HG03095 (cell line): ENCODE data around the gene FHOD3.

Source experiments
- ATAC-seq: cut with Tn5 transposase; IDR thresholded peaks from one replicate; pipeline ENCODE4 v1.9.1; 2021; ENCODE audit warnings: moderate library complexity; ENCODE audit not compliant: unreplicated experiment

The FHOD3 gene

DNA sequence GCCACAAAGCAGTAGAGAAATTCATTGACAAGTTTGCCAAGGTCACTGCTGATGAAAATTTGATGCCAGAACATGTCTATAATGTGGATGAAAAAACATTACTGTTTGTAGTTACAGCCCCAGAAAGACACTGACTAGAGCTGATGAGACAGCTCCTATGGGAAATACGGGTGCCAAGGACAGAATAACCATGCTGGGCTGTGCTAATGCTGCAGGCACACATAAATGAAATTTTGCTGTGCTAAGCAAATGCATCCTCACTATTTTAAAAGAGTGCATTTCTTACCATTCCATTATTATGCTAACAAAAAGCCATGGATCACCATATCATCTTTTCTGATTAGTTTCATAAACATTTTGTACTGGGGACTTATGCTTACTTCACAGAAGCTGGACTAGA lies 208.2 kb downstream of the FHOD3 start:
- ATAC-seq = no peak

DNA sequence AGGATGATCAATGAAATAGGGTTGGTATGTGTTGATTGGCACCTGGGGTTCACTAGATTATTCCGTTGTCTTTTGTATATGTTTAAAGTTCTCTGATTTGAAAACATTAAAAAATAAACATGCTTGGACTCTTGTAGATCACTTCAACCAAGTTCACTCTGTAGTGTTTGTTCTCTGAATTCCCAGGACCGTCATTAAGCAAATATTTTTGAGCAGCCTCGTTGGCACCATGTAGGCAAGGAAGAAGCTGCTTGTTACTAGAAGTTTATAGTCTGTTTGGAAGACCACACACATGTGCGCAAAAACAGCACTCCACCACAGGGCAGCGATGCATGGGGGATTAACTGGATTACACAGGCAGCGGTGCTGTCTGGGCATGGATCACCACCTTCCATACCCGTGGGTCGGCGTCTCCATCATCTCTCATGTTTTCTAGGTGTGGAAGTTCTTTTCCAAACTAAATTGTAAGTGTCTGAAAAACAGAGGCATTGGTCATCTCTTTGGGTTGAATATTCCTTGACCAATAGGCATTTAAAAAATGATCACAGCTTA lies 212.2 kb downstream of the FHOD3 start:
- no peak for ATAC-seq

DNA sequence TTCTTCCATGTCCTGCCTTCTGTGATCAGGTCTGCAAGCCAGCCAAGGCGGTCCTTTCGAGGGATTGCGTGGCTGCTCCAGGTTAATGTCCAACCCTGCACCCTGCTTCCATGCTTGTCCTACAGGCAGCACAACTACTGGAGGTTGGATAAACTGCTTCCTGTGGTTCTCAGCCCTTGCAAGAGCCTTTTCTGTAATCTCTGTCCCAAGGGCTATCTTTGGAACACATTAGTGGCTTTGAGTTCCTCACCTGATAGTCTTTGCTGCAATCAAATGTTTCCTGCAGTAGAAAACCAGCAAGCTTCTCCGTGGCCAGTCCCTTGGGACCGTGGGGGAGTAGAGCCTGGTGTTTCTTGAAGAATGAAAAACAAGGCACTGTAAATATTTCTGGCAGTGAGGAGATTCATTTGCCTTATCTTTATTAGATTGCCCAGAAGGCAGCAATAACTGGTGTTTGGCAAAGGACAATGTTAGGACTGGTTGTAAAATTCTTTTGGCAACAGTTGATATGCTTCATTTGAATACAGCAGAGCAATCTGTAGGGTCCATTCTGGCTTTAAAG lies 214.4 kb downstream of the FHOD3 start:
- ATAC-seq = no peak

DNA sequence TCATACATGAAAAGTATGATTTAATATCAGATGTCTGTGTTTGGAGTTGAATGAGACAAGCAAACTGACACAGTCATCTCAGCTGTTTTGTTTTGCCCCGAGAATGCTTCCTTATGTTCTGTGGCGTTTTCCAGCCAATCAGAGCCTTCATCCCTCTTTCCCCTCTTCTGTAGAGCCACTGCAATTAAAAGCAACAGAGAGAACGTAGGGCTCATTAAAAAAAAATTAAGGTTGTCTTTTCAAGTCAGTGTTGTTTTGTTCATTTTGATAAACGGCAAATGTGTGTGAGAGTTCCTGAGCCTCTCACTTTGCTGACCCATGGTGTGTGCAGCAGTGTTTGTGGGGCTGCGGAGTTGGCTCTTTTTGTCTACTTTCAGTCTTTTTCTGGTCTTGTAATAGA lies 216.0 kb downstream of the FHOD3 start:
- ATAC-seq = no peak

DNA sequence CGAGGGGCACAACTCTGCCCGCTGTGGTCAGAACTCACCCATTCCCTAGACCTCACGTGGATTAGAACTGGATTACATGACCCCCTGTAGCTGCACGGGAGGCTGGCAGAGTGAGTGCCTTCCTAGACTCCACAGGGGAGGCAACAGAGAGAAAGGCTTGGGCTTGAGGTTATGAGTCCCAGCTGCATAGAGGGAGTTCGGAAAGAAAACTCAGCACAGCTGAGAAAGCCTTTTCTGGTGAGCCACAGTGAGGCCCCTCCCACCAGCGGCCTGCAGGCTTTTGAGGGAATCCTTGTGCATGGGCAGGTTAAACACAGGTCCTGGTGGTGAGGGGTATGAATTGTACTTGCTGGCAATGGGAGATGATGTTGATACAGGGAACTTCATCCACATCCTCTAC lies 217.3 kb downstream of the FHOD3 start:
- no peak for ATAC-seq

DNA sequence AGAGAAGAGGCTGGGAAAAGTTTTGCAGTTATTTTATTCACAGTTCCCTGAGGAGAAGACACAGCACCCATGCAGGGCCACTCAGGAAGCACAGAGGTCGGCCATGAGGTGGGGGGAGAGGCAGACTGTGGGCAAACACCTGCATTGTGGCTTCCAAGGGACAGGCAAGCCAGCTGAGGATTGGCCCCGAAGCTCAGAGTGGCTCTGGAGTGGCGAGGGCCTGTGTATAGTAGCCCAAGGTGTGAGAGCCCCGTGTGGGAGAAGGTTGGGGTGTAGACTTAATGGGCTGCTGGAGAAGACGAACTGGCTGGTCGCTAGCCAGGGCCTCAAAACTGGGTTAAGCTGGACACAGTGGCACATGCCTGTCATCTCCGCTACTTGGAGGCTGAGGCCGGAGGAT lies 218.7 kb downstream of the FHOD3 start:
- no peak for ATAC-seq

DNA sequence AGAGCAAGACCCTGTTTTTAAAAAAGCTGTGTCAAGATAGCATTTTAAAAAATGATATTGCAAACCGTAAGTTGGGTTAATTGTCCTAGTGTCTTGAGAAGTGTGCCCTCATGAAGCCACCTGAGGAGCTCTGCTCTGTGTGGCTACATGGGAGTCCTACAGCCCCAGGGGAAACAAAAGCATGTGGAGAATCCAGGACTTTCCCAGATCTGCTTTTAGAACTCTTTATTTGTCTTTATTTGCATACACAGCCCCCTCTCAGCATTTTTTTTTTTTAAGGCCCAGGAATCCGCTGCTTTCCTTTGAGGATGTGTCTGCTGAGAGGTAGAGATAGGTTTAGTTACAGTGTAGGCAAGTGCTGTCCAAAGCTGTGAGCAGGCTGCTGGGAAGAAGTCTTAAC lies 219.2 kb downstream of the FHOD3 start:
- no peak for ATAC-seq

DNA sequence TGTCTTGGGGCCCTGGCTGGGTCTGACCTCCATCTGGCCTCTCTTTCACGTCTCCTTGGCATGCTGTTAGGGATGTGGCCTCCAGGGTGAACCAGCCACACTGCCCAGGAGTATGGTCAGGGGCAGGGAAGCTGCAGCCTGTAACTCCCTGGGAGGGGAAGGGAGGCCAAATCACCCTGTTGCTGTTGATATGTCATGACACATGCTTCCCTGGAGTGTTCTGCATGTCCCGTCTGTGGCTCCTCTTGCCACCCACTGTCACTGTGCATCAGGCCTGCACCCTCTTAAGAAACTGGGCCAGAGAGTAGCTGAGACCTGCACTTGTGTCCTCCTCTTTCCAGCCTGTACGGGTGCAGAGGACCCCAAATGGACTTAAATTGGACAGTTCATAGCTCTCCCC lies 221.3 kb downstream of the FHOD3 start:
- no peak for ATAC-seq

DNA sequence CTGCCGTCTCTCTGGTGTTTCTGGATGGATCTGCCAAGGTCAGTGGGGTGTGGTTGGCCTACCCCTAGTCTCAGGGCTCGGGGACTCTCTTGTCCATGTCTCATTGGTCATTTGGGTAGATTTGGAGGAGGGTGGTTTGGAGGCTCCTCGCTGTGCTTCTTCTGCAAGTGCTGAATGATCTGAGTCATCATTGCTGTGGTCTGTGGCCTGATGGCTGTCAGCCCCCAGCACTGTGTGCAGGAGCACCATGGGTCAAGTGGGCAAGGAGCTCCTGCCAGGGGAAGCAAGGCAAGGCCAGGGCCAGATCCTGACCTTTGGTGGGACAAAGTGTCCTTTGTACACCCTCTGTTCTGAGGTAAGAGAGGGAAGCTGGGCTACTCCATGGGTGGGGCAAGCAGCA lies 221.8 kb downstream of the FHOD3 start:
- no peak for ATAC-seq

DNA sequence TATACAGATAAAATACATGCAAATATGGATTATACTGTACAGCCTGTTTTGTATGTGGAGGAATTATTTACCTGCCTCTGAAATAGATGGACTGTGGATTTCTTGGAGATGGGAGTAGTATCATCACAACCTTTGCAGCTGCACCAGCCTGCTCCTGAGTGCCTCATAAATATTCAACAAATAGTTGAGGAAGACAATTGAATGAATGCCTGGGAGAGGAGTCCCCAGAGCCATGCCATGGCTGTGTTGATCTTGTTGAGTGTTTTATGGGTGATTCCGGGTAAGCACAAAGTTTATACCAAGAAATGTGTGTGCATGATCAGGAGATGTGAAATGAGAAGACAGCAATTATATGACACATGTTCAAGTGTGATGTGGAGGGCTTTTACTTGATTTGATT lies 225.0 kb downstream of the FHOD3 start:
- ATAC-seq = no peak

DNA sequence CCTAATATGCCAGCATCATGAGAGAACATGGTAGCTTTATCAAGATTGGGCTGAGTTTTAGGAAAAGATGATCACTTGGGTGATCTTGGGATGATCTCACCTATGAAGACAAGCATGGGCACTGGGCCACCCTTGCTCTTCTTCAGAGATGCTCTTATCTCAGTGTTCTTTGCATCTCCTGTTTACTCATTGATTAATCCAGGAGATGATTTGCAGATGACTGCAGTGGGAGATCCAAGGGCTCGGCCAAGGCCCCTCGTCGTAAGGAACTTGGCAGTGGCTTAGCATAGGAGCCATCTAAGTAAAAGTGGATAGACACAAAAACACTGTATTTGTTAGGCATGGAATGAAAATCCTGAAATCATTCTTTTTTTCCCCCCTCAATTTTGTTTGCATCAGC lies 228.4 kb downstream of the FHOD3 start:
- ATAC-seq = no peak

DNA sequence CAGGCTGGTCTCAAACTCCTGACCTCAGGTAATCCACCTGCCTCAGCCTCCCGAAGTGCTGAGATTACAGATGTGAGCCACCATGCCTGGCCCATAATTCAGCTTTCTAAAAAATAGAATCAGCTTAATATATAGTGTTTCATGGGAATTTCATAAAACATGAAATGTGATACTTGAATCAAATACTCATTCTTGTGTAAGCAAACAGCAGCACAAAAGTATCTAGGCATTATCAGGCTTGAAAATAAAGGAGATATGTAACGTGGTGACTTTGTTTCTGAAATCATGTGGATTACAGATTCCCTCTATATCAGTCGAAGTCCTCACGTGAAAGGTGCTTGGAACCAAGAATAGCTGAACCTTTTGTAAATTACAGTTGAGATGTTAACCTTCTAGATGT lies 229.1 kb downstream of the FHOD3 start:
- ATAC-seq = no peak

DNA sequence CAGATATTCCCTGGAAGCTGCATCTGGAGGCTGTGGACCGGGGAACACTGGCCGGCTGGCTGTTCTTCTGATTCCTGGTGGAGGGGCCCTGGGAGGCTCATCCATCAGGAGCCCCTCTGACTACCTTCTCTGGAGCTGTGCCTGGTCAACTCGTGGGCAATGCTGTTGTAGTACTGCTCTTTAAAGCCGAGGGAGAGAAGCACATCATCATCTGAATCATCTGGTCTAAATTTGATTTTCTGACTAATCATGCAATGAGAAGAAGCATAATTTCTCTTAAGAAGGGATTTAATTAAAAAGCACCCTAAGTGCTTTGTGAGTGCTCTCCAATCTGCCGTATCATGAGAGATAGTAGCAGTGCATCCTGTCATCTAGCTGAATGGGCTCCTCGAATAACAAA lies 229.5 kb downstream of the FHOD3 start:
- no peak for ATAC-seq

DNA sequence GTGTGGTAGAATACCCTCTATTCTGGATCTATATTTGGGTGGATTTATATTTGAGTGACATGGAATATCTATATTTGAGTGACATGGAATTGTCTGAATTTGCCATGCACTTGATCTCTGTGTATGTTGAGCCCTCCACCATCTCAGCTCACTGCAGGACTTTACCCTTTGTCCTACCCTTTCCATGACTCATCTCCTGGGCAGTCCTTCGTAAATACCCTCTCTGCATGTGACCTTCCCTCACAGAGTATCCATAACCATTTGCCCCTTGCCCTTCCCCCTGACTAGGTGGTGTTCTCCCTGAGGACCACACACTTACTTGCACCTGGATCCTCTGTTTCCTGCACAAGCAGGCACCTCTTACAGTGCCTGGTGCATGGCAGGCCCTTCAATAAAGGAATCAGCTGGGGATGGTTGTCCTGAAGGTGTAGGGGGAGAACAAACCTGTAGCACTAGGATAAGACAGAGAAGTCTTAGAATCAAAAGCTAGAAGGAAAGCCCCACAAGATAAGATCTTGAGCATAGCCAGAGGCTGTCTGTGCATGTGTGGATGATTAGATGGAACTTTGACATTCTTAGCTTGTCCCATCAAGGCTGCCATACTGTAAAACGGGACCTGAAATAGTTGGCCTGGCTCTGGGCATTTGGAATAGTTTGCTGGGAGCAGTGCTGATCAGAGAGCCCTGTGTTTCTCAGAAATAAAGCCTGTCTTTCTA lies 230.4 kb downstream of the FHOD3 start:
- no peak for ATAC-seq

DNA sequence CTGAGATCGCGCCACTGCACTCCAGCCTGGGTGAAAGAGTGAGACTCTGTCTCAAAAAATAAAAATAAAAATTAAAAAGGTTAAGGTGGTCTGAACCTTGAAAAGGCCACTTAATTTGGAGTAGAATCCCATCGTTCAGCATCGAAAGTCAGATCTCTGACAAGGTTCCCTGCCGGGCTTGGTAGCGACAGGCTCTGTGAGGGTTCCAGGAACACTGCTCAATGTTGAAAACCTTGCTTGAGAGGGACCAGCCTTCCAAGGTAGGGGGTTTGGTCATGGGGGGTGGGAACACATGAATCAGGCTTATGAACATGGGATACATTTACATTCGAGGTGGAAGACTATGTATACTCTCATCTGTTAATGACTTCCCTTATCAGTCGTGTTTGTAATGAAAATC lies 232.2 kb downstream of the FHOD3 start:
- ATAC-seq = no peak

DNA sequence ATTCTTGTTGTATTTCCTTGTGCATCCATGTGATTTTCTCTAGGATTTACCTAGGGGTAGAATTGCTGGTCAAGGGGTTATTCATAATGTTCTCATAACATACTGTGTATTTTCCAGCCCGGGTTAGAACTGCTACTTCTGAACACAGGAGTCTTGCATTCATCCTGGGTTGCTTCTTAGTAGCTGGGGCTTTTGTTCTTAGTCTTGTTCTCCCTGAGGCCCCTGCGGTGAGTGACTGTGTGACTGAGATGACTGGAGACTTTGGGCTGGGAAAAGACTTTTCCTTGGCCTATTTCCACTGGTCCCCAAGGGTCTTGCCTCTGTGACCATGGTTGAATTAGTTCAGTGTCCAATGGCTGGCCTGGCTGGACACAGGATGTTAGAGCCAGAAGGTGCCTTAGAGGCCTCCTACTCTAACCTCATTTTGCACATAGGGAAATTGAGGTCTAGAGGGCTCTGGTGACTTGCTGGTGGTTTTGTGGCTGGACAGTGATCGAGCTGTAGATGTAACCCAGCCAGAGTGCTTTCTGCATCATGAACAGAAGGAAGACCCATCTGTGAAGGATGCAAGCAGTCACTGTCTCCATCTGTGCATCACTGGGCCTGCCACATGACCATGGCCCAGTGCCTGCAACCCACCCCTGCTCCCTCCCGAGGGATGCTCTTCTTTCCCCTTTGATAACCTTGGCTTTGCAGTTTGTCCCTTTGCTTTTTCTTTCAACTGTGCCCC lies 233.3 kb downstream of the FHOD3 start:
- ATAC-seq = no peak

DNA sequence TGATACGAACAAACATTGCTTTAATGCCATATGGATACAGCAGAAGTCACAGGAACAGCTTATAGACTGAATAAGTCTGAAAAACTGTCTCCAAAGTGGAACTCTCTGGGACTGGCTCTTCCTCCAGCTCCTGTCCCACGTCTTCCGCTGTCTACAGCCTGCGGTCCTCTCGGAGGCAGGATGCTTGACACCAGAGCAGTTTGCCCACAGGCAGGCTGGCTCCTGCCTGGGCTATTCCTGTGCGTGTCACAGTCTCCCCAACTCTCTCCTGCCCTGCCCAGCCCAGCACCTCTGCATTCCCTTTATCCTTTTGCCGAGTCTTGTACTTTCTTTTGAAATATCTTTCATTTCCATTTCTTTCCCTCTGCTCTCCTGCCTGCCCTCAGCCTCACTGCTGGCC lies 234.1 kb downstream of the FHOD3 start:
- ATAC-seq = no peak

DNA sequence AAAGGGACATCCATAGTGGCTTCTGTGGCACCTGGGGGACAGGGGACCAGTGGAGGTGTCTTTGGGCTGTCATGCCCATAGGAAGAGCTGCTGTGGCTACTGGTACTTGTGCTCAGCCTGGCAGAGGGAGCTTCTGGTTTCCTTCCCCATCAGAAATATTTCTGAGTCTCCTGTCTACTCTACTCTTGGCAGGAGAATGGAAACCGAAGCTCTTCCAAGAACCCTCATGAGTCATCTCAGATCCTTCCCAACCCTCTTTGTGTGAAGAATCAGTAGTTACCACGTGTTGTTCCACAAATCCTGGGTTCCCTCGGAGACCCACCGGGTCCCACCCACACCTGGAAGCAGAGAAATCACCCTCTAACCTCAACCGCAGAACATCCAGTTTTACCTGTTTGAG lies 234.9 kb downstream of the FHOD3 start:
- ATAC-seq = no peak

DNA sequence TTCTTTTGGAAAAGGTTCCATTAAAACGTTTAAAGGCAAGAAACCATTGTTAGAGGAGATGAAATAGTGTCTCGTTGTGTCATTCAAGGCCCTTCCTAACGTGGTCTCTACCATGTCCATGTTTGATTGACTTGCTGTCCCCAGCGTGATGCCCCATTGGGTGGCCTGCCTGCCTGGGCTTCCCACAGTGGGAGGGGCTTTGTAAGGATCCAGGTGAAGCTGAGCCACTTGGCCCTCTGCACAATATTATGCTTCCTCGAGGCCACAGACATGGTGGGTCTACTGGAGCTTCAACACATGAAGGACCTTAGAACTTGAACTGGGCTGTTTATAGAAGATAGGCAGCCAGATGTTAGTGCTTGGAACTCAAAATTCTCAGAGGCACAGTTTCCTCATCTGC lies 235.3 kb downstream of the FHOD3 start:
- no peak for ATAC-seq

DNA sequence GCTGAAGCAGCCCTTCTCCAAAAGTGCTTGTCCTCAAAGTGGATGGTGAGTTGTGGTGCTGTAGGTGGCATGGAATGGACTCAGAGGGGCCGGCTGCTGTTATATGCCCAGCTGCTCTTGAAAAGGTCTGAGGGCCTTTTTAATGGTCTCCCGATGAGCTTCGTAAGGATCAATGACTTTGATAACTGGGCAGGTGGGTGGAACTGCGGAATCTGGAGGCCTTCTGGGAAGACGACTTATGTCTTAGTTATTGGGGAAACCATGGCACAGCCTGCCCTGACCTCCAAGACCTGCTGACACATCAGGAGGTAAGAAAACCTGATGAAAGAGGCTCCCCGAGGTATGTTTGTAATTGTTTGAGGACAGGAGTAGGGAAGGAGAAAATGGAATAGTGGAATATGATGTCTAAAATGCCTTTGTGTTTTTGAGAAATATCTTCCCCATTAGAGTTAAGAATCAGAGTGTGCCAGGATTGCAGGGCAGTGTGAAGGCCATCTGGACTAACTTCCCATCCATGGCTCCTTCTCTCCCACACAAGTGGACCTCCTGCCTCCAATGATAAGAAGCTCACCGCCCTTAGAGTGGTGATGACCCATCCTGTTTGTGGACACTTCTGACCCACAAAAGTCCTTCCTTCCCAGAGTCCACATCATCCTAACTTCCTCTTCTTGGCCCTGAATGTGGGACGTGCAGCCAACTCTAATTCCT lies 236.1 kb downstream of the FHOD3 start:
- no peak for ATAC-seq

DNA sequence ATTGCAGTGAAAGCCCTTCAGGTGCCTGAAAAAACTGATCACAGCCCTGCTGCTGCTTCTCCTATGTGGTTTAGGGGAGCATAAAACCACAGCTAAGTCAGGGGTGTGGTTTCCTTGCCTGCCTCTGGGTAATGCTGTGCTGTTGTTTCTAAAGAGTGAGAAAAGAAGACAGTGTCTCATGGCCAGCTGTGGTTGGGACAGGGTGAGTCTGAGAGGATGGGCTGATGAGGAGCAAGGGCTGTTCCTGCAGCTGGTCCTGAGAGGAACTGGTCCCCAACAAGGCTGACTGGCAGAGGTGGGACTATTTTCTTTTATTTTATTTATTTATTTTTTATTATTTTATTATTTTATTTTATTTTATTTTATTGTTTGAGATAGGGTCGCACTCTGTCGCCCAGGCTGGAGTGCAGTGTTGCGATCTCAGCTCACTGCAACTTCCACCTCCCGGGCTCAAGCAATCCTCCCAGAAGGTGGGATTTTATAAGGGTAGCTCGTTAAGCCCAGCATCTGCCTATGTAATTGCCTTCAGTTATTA lies 236.7 kb downstream of the FHOD3 start:
- peak; percentile 91 for ATAC-seq
